ENCODE results near the gene SLC39A11.
"Not testable (repeated sequence)": the region's sequence is repeated elsewhere in the genome, so short reads cannot be mapped to it uniquely, and the experiment has no call there.

Gene SLC39A11

DNA sequence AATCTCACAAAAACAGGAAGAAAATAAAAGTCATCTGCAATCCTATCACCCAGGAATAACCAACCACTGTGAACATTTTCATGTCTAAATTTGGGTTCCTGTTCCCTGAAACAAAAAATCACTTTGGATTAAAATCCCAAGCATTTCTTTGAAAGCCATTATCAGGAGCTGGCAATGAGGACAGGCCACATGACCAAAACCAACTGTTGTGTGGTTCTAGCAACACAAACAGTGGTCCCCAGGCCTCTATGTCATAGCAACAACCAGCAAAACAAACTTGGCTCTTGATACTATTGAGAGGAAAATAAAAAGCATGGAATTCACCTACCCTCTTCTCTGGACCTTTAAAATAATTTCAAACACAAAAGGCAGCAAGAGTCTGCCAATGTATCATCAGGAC is 252.5 kb downstream of the SLC39A11 start:
- no peak for TF ChIP-seq POU2F2 (IDR thresholded peaks at IDR 0.05; ENCODE audit: low read depth, low read length)
- TF ChIP-seq SPI1 (IDR thresholded peaks at IDR 0.05; ENCODE audit: low read depth, low read length): no peak
- no peak for TF ChIP-seq POLR2A (IDR thresholded peaks at IDR 0.05; ENCODE audit: low read depth, low read length)
- TF ChIP-seq PAX5 (IDR thresholded peaks at IDR 0.05; ENCODE audit: insufficient read depth, low read length, severe bottlenecking): no peak
- TF ChIP-seq POLR2AphosphoS5 (IDR thresholded peaks at IDR 0.05; ENCODE audit: low read depth, low read length): no peak
- TF ChIP-seq TAF1 (IDR thresholded peaks at IDR 0.05; ENCODE audit: low read depth, low read length): no peak
- FAIRE-seq (no peak), DNase-seq (ENCODE audit: insufficient read length, low spot score) (no peak)

DNA sequence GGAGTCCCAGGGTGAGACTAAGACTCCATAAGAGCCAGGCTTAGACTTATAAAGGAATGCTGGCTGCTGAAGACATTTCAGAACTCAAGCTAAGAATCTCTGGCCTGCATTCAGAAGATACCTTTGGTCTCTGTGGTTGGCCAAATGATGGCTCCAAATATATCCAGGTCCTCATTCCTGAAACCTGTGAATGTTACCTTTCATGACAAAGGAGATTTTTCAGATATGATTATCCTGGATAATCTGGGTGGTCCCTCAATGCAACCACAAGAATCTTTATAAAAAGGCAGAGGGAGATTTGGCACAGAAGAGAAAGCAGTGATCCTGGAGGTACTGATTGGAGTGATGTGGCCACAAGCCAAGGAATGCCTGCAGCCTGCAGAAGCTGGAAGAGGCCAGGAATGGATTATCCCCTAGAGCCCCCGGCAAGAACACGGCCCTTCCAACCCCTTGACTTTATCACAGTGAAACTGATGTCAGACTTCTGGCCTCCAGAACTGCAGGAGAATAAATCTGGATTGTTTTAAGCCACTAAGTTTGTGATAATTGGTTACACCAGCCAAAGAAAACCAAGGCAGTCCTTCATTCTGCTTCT is 253.3 kb downstream of the SLC39A11 start:
- FAIRE-seq (no peak), DNase-seq (ENCODE audit: insufficient read length, low spot score) (no peak)
- TF ChIP-seq PAX5 (IDR thresholded peaks at IDR 0.05; ENCODE audit: insufficient read depth, low read length, severe bottlenecking) (no peak), POU2F2 (IDR thresholded peaks at IDR 0.05; ENCODE audit: low read depth, low read length) (no peak), TAF1 (IDR thresholded peaks at IDR 0.05; ENCODE audit: low read depth, low read length) (no peak), POLR2AphosphoS5 (IDR thresholded peaks at IDR 0.05; ENCODE audit: low read depth, low read length) (no peak), SPI1 (IDR thresholded peaks at IDR 0.05; ENCODE audit: low read depth, low read length) (no peak), POLR2A (IDR thresholded peaks at IDR 0.05; ENCODE audit: low read depth, low read length) (no peak)

DNA sequence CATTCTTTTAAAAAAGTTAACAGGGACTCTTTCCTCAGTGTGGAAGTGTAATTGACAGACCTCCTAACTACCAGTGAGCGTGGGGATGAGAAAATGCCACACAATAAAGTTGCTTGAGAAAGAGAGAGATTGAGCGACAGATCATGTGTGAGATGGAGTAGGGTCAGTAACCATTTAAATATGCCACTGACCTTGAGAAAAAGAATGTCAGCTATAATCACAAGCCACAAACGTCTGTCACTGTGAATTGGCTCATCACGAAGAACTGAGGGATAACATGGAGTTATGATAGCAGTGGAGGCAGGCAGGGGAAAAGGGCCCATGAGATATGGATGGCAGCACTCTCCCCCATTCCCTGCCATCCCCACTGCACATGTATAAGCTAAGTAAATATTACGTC is 253.9 kb downstream of the SLC39A11 start:
- DNase-seq (ENCODE audit: insufficient read length, low spot score) (no peak), FAIRE-seq (no peak)
- TF ChIP-seq POU2F2 (IDR thresholded peaks at IDR 0.05; ENCODE audit: low read depth, low read length): no peak
- no peak for TF ChIP-seq SPI1 (IDR thresholded peaks at IDR 0.05; ENCODE audit: low read depth, low read length)
- TF ChIP-seq TAF1 (IDR thresholded peaks at IDR 0.05; ENCODE audit: low read depth, low read length): no peak
- TF ChIP-seq POLR2A (IDR thresholded peaks at IDR 0.05; ENCODE audit: low read depth, low read length): no peak
- TF ChIP-seq POLR2AphosphoS5 (IDR thresholded peaks at IDR 0.05; ENCODE audit: low read depth, low read length): no peak
- no peak for TF ChIP-seq PAX5 (IDR thresholded peaks at IDR 0.05; ENCODE audit: insufficient read depth, low read length, severe bottlenecking)

DNA sequence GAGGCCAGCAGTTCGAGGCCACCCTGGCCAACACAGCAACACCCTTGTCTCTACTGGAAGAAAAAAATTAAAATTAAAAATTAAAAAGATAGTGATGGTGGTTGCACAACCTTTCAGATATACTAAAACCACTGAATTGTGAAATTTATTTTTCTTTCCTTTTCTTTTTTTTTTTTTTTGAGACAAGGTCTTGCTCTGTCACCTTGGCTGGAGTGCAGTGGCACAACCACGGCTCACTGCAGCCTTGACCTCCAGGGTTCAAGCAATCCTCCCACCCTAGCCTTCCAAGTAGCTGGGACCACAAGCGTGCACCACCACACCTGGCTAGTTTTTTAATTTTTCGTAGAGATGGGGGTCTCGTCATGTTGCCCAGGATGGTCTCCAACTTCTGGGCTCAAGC is 254.4 kb downstream of the SLC39A11 start:
- no peak for DNase-seq (ENCODE audit: insufficient read length, low spot score)
- no peak for TF ChIP-seq POU2F2 (IDR thresholded peaks at IDR 0.05; ENCODE audit: low read depth, low read length)
- no peak for TF ChIP-seq POLR2A (IDR thresholded peaks at IDR 0.05; ENCODE audit: low read depth, low read length)
- TF ChIP-seq TAF1 (IDR thresholded peaks at IDR 0.05; ENCODE audit: low read depth, low read length): no peak
- no peak for TF ChIP-seq POLR2AphosphoS5 (IDR thresholded peaks at IDR 0.05; ENCODE audit: low read depth, low read length)
- TF ChIP-seq SPI1 (IDR thresholded peaks at IDR 0.05; ENCODE audit: low read depth, low read length): no peak
- TF ChIP-seq PAX5 (IDR thresholded peaks at IDR 0.05; ENCODE audit: insufficient read depth, low read length, severe bottlenecking): no peak
- FAIRE-seq: no peak

DNA sequence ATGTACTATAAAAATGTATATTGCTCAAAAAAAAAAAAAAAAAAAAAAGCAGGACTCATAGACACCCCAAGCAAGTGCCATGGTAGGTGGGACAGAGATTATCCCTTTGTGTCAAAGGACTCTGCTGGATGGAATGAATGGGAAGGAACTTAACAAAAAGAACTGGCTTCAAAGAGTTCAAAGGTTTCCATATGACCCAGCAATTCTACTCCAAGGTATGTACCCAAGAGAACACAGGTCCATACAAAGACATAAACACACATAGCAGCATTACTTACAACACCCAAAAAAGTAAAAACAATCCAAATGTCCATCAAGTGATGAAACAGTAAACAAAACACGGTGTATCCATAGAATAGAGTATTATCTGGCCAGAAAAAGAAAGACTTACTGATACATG is 255.2 kb downstream of the SLC39A11 start:
- DNase-seq (ENCODE audit: insufficient read length, low spot score) (no peak), FAIRE-seq (no peak)
- TF ChIP-seq SPI1 (IDR thresholded peaks at IDR 0.05; ENCODE audit: low read depth, low read length): no peak
- TF ChIP-seq PAX5 (IDR thresholded peaks at IDR 0.05; ENCODE audit: insufficient read depth, low read length, severe bottlenecking): no peak
- no peak for TF ChIP-seq POLR2A (IDR thresholded peaks at IDR 0.05; ENCODE audit: low read depth, low read length)
- TF ChIP-seq TAF1 (IDR thresholded peaks at IDR 0.05; ENCODE audit: low read depth, low read length): no peak
- TF ChIP-seq POU2F2 (IDR thresholded peaks at IDR 0.05; ENCODE audit: low read depth, low read length): no peak
- no peak for TF ChIP-seq POLR2AphosphoS5 (IDR thresholded peaks at IDR 0.05; ENCODE audit: low read depth, low read length)

DNA sequence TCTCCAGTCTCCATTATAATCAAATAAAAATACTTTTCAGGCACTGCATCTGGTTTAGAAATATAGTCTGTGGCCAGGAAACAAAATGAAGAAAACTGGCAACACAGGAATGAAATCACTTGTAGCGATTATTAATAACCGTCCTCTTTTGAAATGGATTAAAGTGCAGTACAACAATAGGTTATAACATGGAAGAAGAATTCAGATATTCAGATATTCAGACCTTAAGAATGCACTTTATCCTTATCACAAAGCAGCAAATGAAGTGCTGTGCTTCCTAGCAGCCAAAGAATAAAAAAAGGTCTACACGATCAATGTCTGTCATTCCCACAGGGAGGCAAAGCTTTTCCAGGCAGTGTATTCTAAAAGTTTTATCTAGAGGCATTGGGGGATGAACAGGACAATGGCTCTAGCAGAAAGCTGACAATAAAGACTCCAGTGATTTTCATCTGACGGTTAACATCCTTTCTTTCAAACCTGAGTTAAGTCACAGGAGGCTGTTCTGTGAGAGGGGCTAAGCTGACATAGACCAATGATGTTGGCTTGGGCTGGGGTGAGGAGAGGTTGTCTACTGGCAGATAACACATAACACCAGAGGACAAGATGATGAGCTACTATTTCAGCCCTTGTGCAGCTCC is 259.2 kb downstream of the SLC39A11 start:
- TF ChIP-seq POLR2A (IDR thresholded peaks at IDR 0.05; ENCODE audit: low read depth, low read length) (no peak), TAF1 (IDR thresholded peaks at IDR 0.05; ENCODE audit: low read depth, low read length) (no peak), POLR2AphosphoS5 (IDR thresholded peaks at IDR 0.05; ENCODE audit: low read depth, low read length) (no peak), PAX5 (IDR thresholded peaks at IDR 0.05; ENCODE audit: insufficient read depth, low read length, severe bottlenecking) (no peak), POU2F2 (IDR thresholded peaks at IDR 0.05; ENCODE audit: low read depth, low read length) (no peak), SPI1 (IDR thresholded peaks at IDR 0.05; ENCODE audit: low read depth, low read length) (no peak)
- FAIRE-seq (no peak), DNase-seq (ENCODE audit: insufficient read length, low spot score) (no peak)

DNA sequence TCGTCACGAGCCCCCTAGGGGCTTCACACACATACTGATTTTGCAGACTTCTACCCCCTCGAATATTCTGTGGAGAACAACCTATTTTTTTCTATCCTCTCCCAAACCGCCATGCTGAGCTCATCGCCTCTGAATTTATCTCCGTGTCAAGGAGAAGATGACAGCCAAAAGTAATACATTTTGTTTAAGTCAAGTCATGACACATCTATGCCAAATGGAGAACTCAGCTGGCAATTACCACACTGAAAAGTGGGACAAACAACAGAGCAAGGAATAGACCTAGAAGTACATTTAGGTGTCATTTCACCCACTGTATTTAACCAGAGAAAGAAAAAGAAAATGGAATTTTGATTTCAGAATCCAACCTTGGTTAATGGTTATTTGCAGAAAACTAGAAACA is 260.2 kb downstream of the SLC39A11 start:
- no peak for FAIRE-seq
- TF ChIP-seq POU2F2 (IDR thresholded peaks at IDR 0.05; ENCODE audit: low read depth, low read length): no peak
- TF ChIP-seq TAF1 (IDR thresholded peaks at IDR 0.05; ENCODE audit: low read depth, low read length): no peak
- TF ChIP-seq POLR2AphosphoS5 (IDR thresholded peaks at IDR 0.05; ENCODE audit: low read depth, low read length): no peak
- TF ChIP-seq PAX5 (IDR thresholded peaks at IDR 0.05; ENCODE audit: insufficient read depth, low read length, severe bottlenecking): no peak
- TF ChIP-seq POLR2A (IDR thresholded peaks at IDR 0.05; ENCODE audit: low read depth, low read length): no peak
- TF ChIP-seq SPI1 (IDR thresholded peaks at IDR 0.05; ENCODE audit: low read depth, low read length): no peak

DNA sequence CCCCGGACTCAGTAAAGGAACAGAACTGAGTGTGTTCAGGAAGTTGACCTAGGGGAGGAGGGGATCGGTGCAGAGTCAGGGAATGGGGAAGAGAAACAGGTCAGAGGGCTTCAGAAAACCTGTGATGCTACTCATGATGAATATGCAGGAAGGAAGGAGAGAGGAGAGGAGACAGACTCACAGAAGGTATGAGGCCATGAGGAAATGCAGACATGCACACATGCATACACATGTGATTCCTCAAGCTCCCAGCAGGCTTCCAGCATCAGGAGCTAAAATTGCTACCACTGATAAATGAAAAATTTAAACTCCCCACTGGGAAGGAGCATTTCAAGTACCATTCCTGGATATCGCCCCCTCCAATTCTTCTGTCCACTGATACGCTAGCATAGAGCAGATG is 262.6 kb downstream of the SLC39A11 start:
- no peak for FAIRE-seq

More for the DNA sequence above, 260.2 kb downstream of the SLC39A11 start:
- no peak for DNase-seq (ENCODE audit: insufficient read length, low spot score)

DNA sequence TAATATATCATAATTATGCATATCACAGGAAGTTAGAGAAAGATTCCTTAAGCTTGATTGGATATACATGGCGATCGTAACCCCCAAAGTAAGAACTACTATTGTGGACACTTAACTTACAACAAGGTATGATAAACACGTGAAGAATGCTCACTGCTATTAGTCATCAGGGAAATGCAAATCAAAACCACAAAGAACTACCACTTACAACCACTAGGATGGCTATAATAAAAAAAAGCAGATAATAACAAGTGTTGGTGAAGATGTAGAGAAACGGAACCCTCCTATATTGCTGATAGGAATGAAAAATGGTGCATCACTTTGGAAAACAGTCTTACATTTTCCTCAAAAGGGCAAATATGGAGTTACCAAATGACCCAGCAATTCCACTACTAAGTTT is 265.9 kb downstream of the SLC39A11 start:
- no peak for TF ChIP-seq POU2F2 (IDR thresholded peaks at IDR 0.05; ENCODE audit: low read depth, low read length)
- no peak for TF ChIP-seq TAF1 (IDR thresholded peaks at IDR 0.05; ENCODE audit: low read depth, low read length)
- TF ChIP-seq POLR2AphosphoS5 (IDR thresholded peaks at IDR 0.05; ENCODE audit: low read depth, low read length): no peak
- no peak for TF ChIP-seq POLR2A (IDR thresholded peaks at IDR 0.05; ENCODE audit: low read depth, low read length)
- TF ChIP-seq SPI1 (IDR thresholded peaks at IDR 0.05; ENCODE audit: low read depth, low read length): no peak
- TF ChIP-seq PAX5 (IDR thresholded peaks at IDR 0.05; ENCODE audit: insufficient read depth, low read length, severe bottlenecking): no peak
- FAIRE-seq (no peak), DNase-seq (ENCODE audit: insufficient read length, low spot score) (no peak)

More for the DNA sequence above, 262.6 kb downstream of the SLC39A11 start:
- no peak for DNase-seq (ENCODE audit: insufficient read length, low spot score)
- no peak for TF ChIP-seq SPI1 (IDR thresholded peaks at IDR 0.05; ENCODE audit: low read depth, low read length)
- no peak for TF ChIP-seq TAF1 (IDR thresholded peaks at IDR 0.05; ENCODE audit: low read depth, low read length)
- TF ChIP-seq POLR2AphosphoS5 (IDR thresholded peaks at IDR 0.05; ENCODE audit: low read depth, low read length): no peak
- TF ChIP-seq POU2F2 (IDR thresholded peaks at IDR 0.05; ENCODE audit: low read depth, low read length): no peak
- no peak for TF ChIP-seq POLR2A (IDR thresholded peaks at IDR 0.05; ENCODE audit: low read depth, low read length)
- TF ChIP-seq PAX5 (IDR thresholded peaks at IDR 0.05; ENCODE audit: insufficient read depth, low read length, severe bottlenecking): no peak

DNA sequence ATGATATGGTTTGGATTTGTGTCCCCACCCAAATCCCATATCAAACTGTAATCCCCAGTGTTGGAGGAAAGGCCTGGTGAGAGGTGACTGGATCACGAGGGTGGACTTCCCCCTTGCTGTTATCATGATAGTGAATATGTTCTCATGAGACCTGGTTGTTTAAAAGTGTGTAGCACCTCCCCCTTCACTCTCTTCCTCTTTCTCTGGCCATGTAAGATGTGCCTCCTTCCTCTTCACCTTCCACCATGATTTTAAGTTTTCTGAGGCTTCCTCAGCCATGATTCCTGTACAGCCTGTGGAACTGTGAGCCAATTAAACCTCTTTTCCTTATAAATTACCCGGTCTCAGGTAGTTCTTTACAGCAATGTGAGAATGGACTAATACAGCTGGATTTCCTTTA is 266.4 kb downstream of the SLC39A11 start:
- not testable (repeated sequence) for FAIRE-seq

More for the DNA sequence above, 266.4 kb downstream of the SLC39A11 start:
- not testable (repeated sequence) for DNase-seq (ENCODE audit: insufficient read length, low spot score)

All from GM12891 (cell line).